ENCODE results near the gene ALDH2. TPM values are rescaled to one million over a fixed set of nuclear protein-coding genes. Genes with fewer than 3 reads are reported as not detected.
A peak's percentile ranks its signal among the peaks of the same experiment; 100 is the strongest.
"Not testable (repeated sequence)": the region's sequence is repeated elsewhere in the genome, so short reads cannot be mapped to it uniquely, and the experiment has no call there.

ALDH2 gene
- total and polyA plus RNA-seq, 8 donors = 50.3 to 296 (median 131) TPM

DNA sequence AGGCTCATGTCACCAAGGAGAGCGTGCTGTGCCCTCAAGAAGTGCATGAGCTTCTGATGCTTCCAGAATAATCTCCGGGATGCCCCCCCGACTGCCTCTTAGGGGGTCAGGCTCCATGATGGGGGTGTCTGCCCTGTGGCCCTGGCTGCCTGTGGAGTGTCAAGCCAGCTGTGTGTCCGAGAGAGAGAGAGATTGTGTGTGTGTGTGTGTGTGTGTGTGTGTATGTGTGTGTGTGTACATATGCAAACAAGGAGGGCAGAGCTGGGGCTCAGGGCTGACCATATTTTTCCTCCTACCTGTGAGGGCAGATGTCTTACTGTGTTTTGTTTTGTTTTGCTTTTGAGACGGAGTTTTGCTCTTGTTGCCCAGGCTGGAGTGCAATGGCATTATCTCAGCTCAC is 5.6 kb upstream of the ALDH2 start:
- Histone ChIP-seq H3K27me3 (no peaks in the 10 kb centered on the region), H3K9me3 (no peaks in the 10 kb centered on the region), H3K4me3 (no peak overlapping the region), H3K4me1 (peaks cover 19 to 40% (median 37%) of the 10 kb centered on the region in 4 donors), H3K36me3 (peaks cover 0 to 11% (median 9%) of the 10 kb centered on the region in 4 donors), H3K27ac (peak overlapping the region in 1 of 5 donors; percentile 27)
- intact Hi-C loops (cut with DNase I; ENCODE audit: low total_unique reads) = no loop called here
- DNase-seq = no peak
- WGBS, 5 donors = 53 to 71% (median 59%) methylated on average over 5 of the region's 5 CpGs
- TF ChIP-seq POLR2AphosphoS5 (IDR thresholded peaks at IDR 0.05) (no peak), POLR2A (IDR thresholded peaks at IDR 0.05) (no peak), EP300 (IDR thresholded peaks at IDR 0.05) (no peak)
- TF ChIP-seq, protein P1, sequence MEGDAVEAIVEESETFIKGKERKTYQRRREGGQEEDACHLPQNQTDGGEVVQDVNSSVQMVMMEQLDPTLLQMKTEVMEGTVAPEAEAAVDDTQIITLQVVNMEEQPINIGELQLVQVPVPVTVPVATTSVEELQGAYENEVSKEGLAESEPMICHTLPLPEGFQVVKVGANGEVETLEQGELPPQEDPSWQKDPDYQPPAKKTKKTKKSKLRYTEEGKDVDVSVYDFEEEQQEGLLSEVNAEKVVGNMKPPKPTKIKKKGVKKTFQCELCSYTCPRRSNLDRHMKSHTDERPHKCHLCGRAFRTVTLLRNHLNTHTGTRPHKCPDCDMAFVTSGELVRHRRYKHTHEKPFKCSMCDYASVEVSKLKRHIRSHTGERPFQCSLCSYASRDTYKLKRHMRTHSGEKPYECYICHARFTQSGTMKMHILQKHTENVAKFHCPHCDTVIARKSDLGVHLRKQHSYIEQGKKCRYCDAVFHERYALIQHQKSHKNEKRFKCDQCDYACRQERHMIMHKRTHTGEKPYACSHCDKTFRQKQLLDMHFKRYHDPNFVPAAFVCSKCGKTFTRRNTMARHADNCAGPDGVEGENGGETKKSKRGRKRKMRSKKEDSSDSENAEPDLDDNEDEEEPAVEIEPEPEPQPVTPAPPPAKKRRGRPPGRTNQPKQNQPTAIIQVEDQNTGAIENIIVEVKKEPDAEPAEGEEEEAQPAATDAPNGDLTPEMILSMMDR (IDR thresholded peaks at IDR 0.05) = no peak

DNA sequence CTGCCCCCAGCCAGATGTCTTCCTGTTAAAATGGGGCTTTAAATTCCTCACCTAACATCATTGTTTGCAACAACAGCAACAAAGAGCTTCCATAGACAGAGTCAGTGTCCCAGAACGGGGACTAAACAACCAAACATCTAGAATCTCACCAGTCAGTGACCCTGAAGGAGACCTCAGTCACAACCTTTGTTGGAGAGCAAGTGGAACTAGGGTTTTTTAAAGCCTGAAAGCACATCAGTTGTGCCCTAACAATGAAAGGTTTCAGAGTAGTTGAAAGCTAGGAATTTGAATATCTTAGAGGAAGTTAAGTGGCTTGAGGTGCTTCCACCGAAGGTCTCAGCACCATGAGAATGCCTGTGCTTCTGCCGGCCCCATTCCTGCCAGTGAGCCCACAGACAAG is 5.0 kb upstream of the ALDH2 start:
- peak overlapping the region in 1 of 5 donors; percentile 27 for H3K27ac ChIP-seq
- H3K27me3 ChIP-seq = no peaks in the 10 kb centered on the region
- 31 to 51% (median 48%) methylated on average over 3 of the region's 3 CpGs for WGBS, 5 donors
- no peaks in the 10 kb centered on the region for H3K9me3 ChIP-seq
- peaks cover 0 to 5% (median 3%) of the 10 kb centered on the region in 4 donors for H3K36me3 ChIP-seq
- peaks cover 23 to 40% (median 36%) of the 10 kb centered on the region in 4 donors for H3K4me1 ChIP-seq
- TF ChIP-seq, protein P1 (IDR thresholded peaks at IDR 0.05) = no peak
- TF ChIP-seq POLR2A (IDR thresholded peaks at IDR 0.05) (no peak), EP300 (IDR thresholded peaks at IDR 0.05) (no peak)
- no peak for DNase-seq
- intact Hi-C loops (cut with DNase I; ENCODE audit: low total_unique reads) = no loop called here
- no peak overlapping the region for H3K4me3 ChIP-seq

DNA sequence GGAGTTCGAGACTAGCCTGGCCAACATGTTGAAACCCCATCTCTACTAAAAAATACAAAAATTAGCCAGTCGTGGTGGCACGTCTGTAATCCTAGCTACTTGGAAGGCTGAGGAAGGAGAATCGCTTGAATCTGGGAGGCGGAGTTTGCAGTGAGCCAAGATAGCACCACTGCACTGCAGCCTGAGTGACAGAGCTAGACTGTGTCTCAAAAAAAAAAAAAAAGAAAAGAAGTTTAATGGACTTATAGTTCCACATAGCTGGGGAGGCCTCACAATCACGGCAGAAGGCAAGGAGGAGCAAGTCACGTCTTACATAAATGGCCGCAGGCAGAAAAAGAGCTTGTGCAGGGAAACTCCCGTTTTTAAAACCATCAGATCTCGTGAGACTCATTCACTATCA is 3.2 kb upstream of the ALDH2 start:
- intact Hi-C loops (cut with DNase I; ENCODE audit: low total_unique reads); H3K9me3 ChIP-seq; H3K27me3 ChIP-seq; H3K36me3 ChIP-seq; H3K27ac ChIP-seq; DNase-seq; H3K4me3 ChIP-seq: not testable (repeated sequence)
- WGBS, 5 donors = 50 to 69% (median 59%) methylated on average over 10 of the region's 10 CpGs
- peaks cover 14 to 39% (median 28%) of the 10 kb centered on the region in 4 donors for H3K4me1 ChIP-seq

DNA sequence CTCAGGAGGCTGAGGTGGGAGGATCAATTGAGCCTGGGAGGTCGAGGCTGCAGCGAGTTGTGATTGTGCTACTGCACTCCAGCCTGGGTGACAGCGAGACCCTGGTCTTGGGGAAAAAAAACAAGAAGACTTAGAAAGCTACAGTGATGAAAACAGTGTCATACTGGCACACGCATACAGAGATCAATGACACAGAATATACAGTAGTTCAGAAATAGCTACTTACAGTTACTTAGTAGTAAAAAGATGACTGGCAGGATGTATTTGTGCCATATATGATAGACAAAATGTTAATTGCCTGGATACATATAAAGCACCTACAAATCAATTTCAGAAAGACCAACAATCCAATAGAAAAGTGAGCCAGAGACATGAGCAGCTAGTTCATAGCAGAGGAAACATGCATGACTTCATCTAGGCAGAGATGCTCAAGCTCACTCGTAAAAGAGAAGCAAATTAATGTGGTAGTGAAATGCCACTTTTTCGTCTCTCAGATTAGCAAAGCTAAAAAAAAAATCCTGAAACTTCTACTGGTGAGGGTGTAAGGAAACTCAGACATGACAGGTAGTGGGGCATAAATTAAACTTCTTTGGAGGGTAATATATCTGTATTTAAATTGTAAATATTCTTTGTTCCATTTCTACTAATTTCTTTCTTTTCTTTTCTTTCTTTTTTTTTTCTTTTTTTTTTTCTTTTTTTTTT is 2.5 kb upstream of the ALDH2 start:
- TF ChIP-seq, protein P1 (IDR thresholded peaks at IDR 0.05) = no peak
- TF ChIP-seq POLR2A (IDR thresholded peaks at IDR 0.05) (no peak), EP300 (IDR thresholded peaks at IDR 0.05) (no peak), POLR2AphosphoS5 (IDR thresholded peaks at IDR 0.05) (no peak)
- 66 to 81% (median 77%) methylated on average over 6 of the region's 6 CpGs for whole genome bisulfite sequencing, 5 donors

More for the DNA sequence above, 2.5 kb upstream of the ALDH2 start:
- peaks cover 21 to 43% (median 32%) of the 10 kb centered on the region in 4 donors for H3K4me1 ChIP-seq
- no peaks in the 10 kb centered on the region for H3K36me3 ChIP-seq
- intact Hi-C loops (cut with DNase I; ENCODE audit: low total_unique reads) = no loop called here
- H3K9me3 ChIP-seq = no peaks in the 10 kb centered on the region
- H3K27ac ChIP-seq = no peak overlapping the region
- no peak overlapping the region for H3K4me3 ChIP-seq
- DNase-seq = no peak
- H3K27me3 ChIP-seq = no peaks in the 10 kb centered on the region

Measured in stomach (tissue), 9 donors.